ENCODE measurements around the gene MUCL3.

DNA sequence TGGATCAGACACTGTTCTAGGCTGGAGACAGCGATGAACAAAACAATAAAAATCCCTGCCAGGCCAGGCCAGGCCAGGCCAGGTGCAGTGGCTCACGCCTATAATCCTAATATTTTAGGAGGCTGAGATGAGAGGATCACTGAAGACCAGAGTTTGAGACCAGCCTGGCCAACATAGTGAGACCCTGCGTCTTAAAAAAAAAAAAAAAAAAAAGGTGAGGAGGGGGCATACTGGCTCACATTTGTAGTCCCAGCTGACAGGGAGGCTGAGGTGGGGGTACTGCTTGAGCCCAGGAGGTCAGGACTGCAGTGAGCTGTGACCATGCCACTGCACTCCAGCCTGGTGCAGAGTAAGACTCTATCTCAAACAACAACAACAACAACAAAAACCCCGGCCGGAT is 4.5 kb downstream of the MUCL3 start:
- TF ChIP-seq POLR2AphosphoS5 (IDR thresholded peaks at IDR 0.05; ENCODE audit: low read depth, low read length) (no peak), POLR2A (IDR thresholded peaks at IDR 0.05; ENCODE audit: control extremely low read depth in 1 of 2, low read depth in 2 of 2, low read length in 2 of 2) (no peak), KDM1A (IDR thresholded peaks at IDR 0.05; ENCODE audit: borderline replicate concordance, low read length) (no peak), EZH2 (IDR thresholded peaks at IDR 0.05; ENCODE audit: low read depth, low read length, severe bottlenecking) (no peak)
- TF ChIP-seq, protein P1, sequence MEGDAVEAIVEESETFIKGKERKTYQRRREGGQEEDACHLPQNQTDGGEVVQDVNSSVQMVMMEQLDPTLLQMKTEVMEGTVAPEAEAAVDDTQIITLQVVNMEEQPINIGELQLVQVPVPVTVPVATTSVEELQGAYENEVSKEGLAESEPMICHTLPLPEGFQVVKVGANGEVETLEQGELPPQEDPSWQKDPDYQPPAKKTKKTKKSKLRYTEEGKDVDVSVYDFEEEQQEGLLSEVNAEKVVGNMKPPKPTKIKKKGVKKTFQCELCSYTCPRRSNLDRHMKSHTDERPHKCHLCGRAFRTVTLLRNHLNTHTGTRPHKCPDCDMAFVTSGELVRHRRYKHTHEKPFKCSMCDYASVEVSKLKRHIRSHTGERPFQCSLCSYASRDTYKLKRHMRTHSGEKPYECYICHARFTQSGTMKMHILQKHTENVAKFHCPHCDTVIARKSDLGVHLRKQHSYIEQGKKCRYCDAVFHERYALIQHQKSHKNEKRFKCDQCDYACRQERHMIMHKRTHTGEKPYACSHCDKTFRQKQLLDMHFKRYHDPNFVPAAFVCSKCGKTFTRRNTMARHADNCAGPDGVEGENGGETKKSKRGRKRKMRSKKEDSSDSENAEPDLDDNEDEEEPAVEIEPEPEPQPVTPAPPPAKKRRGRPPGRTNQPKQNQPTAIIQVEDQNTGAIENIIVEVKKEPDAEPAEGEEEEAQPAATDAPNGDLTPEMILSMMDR (IDR thresholded peaks at IDR 0.05; ENCODE audit: control extremely low read depth in 1 of 3, insufficient read depth in 1 of 3, low read depth in 1 of 3, low read length in 3 of 3): no peak

All from H1 (cell line).